VCaP (cell line): Measurements from ENCODE around the gene LORICRIN.
A peak's percentile ranks its signal among the peaks of the same experiment; 100 is the strongest.
"Not testable (repeated sequence)": the region's sequence is repeated elsewhere in the genome, so short reads cannot be mapped to it uniquely, and the experiment has no call there.

Experiments used
- H3K27ac ChIP-seq: fragments of 450-650 bp; 2 replicates; pipeline ENCODE4 v1.5.1; 2017
- TF ChIP-seq, protein P1 (sequence below): fragments of 450-650 bp; conservative IDR thresholded peaks from 2 replicates; pipeline ENCODE4 v1.5.1; 2017; ENCODE audit warnings: mild to moderate bottlenecking, moderate library complexity

Gene LORICRIN

DNA sequence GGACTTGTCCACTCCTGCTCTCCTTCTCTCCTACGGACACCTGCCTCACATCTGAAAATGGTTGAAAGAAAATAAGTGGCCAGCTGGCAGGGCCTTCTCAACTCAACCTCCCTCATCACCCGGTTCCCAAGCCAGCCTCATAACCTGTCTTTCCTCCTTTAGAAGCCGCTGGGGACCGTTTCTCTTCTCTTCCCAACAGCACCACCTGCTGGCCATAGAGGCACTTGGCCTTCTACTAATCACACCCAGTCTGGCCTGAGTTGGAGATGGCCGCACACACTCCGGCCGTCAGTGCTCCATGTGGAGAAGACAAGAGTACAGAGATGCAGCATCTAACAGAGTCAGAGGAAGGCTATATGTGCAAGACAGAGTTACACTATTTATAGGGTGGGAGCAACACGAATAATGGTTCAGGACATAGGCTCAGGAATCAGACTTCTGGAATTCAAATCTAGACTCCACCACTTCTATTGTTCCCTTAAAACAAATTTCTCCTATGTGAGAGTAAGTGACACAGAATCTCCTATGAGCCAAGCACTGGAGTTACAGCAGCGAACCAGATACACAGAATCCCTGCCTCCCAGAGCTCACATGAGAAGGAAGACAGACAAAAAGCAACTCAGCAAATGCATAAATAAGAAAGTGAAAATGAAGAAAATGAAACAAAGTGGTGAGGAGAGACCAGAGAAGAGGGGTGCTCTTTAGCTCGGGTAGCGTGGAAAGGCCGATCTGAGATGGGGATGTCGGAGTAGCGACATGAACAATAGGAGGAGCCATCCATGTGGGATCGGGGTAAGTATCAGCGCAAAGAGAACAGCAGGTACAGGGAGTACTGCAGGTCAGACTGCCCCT is 36.2 kb upstream of the LORICRIN start:
- not testable (repeated sequence) for H3K27ac ChIP-seq
- TF ChIP-seq, protein P1, sequence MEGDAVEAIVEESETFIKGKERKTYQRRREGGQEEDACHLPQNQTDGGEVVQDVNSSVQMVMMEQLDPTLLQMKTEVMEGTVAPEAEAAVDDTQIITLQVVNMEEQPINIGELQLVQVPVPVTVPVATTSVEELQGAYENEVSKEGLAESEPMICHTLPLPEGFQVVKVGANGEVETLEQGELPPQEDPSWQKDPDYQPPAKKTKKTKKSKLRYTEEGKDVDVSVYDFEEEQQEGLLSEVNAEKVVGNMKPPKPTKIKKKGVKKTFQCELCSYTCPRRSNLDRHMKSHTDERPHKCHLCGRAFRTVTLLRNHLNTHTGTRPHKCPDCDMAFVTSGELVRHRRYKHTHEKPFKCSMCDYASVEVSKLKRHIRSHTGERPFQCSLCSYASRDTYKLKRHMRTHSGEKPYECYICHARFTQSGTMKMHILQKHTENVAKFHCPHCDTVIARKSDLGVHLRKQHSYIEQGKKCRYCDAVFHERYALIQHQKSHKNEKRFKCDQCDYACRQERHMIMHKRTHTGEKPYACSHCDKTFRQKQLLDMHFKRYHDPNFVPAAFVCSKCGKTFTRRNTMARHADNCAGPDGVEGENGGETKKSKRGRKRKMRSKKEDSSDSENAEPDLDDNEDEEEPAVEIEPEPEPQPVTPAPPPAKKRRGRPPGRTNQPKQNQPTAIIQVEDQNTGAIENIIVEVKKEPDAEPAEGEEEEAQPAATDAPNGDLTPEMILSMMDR: peak; percentile 93

DNA sequence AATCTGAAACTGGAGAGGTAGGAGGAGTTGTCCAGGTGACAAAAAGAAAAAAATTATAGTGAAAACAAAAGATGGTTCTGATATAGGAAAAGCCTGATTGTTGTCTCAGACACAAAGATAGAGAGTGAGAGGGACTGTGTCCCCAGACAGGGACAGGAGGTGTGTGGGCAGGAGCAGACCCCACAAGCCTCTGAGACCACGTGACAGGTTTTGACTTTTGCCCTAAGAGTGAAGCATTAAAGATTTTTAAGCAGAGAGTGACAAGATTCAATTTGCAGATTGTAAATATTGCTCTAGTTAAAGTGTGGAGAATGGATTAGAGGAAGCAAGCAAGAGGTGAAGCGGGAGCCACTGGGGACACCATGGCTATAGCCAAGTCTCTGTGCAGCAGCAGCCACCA is 31.7 kb upstream of the LORICRIN start:
- TF ChIP-seq, protein P1: no peak
- no peak overlapping the region for H3K27ac ChIP-seq

DNA sequence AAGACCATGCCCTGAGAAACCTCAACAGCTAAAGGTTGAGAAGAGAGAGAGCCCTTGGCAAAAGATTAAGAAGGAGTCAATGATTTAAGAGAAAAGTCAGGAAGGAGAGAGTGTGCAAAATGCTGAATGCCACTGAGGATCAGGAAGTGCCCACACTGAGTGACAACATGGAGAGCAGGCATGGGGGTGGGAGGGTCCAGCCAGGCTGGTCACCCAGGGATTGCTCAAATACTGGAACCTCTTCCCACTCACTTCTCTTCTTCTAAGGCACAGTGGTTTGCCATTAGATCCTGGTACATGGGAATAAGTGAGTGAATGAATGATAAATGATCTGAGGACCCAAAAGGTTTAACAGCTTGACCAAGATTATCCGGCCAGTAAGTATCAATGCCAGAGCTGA is 31.0 kb upstream of the LORICRIN start:
- no peak overlapping the region for H3K27ac ChIP-seq
- TF ChIP-seq, protein P1: no peak

DNA sequence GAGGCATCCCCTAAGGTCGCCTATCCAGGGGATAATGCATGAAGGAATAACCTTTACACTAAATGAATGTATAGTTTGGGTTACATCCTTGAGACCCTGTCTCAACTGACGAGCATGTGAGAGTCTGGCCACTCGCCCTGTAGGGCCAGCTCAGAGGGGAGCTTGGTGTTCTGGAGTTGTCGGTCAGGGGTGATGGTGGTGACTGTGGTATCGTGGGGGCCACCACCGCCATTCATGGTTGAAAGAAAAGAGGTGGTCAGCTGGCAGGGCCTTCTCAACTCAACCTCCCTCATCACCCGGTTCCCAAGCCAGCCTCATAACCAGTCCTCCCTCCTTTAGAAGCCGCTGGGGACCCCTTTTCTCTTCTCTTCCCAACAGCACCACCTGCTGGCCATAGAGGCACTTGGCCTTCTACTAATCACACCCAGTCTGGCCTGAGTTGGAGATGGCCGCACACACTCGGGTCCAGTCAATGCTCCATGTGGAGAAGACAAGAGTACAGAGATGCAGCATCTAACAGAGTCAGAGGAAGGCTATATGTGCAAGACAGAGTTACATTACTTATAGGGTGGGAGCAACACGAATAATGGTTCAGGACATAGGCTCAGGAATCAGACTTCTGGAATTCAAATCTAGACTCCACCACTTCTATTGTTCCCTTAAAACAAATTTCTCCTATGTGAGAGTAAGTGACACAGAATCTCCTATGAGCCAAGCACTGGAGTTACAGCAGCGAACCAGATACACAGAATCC is 30.2 kb upstream of the LORICRIN start:
- not testable (repeated sequence) for H3K27ac ChIP-seq
- TF ChIP-seq, protein P1: peak; percentile 59

DNA sequence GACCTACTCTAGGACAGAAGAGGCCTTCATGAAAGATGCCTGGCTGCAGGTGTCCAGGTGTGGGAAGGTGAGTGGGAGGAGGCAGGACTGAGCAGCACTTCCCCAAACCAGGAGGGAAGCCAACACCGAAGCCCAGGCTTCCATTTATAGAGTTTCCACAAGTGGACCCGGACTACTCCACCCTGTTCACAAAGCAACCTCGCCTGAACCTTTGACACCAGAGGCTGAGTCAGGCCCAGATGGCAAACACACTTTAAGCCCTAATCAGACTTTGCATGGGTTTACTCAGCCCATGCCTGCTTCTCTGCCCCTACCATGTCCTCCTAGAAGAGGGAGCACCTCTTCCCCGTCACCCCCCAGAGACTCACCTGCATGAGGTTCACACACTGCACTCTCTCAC is 28.1 kb upstream of the LORICRIN start:
- H3K27ac ChIP-seq: no peak overlapping the region
- TF ChIP-seq, protein P1: no peak

DNA sequence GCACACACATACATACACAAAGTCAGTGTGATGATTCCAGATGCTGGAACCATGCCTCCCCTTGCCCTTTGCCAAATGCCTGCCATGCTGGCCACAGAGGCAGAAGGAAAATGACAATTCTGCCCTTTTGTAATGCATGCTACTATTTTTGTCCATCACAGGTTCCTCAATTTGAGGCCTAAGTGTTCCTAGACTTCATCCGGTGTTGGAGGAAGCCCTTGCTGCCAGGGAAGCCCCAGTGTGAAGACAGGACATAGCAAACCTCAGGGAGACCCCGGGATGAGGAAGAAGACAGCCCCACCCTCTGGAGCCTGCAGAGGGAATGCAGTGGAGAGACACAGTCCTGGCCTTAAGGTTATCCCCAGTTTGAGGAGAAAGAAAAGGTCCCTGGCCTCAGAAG is 27.7 kb upstream of the LORICRIN start:
- TF ChIP-seq, protein P1: no peak
- H3K27ac ChIP-seq: no peak overlapping the region

DNA sequence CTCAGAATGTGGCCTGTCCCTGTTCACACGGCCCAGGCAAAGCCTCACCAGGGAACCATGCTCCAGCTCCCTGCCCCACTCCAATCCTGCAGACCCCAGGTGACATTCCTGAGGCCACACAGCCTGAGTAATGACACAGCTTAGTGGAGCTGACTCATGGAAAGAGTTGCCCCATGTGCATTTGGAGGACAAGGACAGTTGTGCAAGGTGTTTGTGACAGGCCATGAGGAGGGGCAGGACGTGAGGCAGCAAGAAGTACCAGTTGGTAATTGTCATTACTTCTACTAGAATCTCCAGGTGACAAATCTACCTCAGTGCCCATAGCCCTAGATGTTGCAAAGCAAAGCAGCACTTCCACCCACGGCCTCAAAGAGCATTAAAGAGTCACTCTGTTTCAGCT is 26.9 kb upstream of the LORICRIN start:
- TF ChIP-seq, protein P1: no peak
- H3K27ac ChIP-seq: no peak overlapping the region
